ENCODE results near the gene IFIT2.

DNA sequence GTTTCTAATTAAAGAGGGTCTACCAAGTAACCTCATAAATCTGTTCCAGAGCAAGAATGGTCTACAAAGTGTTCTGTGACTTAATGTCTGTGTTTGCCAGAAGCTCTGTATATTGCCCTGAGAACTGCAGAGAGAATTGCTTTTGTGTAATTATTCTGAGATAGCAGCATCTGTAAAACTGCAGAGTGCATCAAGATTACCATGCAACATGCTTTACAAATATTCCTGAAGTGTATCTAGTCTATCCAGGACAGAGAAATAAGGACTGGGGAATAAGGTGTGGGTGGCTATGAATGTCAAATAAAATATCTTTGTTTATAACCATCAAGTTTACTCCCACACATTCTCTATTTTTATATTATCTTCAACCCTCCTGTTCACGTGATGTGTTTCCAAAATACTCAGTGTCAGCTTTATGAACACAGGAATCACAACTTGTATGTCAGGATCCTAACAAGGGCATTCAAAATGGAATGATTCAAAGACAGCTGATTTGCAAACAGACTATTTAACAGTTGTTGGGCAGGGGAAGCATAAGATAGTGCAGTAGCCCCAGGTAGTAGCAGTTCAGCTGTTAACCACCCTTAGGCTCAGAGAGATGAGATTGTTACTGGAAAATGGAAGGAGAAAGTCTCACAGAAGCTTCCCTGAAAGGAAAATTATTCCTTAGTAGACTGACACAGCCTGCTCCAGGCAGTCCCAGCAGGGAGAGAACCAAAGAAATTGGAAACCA, 35.0 kb upstream of the IFIT2 start:
- TF ChIP-seq EZH2 (IDR thresholded peaks at IDR 0.05; ENCODE audit: borderline replicate concordance, low read depth, low read length, severe bottlenecking) (no peak), POLR2A (IDR thresholded peaks at IDR 0.05; ENCODE audit: low read depth, low read length) (no peak), MYC (IDR thresholded peaks at IDR 0.05; ENCODE audit: low read depth, low read length) (no peak), JUN (IDR thresholded peaks at IDR 0.05; ENCODE audit: borderline replicate concordance, insufficient read depth, insufficient read length, low read depth) (no peak)
- TF ChIP-seq, protein P1, sequence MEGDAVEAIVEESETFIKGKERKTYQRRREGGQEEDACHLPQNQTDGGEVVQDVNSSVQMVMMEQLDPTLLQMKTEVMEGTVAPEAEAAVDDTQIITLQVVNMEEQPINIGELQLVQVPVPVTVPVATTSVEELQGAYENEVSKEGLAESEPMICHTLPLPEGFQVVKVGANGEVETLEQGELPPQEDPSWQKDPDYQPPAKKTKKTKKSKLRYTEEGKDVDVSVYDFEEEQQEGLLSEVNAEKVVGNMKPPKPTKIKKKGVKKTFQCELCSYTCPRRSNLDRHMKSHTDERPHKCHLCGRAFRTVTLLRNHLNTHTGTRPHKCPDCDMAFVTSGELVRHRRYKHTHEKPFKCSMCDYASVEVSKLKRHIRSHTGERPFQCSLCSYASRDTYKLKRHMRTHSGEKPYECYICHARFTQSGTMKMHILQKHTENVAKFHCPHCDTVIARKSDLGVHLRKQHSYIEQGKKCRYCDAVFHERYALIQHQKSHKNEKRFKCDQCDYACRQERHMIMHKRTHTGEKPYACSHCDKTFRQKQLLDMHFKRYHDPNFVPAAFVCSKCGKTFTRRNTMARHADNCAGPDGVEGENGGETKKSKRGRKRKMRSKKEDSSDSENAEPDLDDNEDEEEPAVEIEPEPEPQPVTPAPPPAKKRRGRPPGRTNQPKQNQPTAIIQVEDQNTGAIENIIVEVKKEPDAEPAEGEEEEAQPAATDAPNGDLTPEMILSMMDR (IDR thresholded peaks at IDR 0.05; ENCODE audit: extremely low read depth in 1 of 2, insufficient read depth in 1 of 2, low read depth in 1 of 2, low read length in 2 of 2), result no peak
- TF ChIP-seq, protein P2, sequence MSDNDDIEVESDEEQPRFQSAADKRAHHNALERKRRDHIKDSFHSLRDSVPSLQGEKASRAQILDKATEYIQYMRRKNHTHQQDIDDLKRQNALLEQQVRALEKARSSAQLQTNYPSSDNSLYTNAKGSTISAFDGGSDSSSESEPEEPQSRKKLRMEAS (IDR thresholded peaks at IDR 0.05; ENCODE audit: insufficient read depth, insufficient read length), result no peak

Data from endothelial cell of umbilical vein (primary cell).